Measurements from ENCODE around the gene F10.

DNA sequence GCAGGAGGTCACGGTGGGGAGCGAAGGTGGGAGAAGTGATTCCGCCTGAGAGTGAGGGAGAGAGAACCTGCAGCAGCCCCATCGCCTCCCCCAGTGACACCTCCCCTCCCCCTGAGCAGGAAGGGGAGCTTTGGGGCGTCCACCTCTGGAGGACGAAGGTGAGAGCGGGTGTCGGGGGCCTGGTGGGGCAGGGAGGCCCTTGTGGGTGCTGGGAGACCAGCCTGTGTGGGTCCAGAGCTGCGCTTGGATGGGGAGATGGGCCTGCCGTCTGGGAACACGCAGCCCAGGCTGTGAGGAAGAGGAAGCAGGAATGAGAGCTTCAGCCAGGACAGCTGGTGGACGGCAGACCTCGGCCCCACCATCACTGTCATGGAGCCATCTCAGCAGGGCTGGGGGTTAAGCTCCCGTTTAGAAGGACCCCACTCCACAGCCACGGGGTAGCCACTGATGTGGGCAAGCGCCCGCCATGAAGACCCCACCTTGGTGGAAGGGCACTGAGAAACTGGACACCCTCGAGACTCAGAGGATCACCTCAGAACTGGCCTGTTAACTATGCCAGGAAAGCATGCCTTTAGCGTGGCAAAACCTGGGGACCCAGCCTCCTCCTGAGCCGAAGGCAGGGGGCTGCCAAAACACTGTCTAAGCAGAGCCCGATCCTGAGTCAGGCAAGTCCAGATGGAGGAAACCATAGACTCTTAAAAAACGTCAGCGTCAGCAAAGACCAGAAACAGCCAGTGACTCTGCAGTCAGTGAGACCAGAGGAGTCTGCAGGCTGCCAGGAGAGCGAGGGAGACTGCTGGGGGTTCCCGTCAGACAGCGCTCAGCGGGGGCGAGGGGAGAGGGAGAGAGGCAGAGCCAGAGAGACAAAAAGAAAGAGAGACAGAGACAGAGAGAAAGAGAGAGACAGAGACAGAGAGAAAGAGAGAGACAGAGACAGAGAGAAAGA lies 29.4 kb downstream of the F10 start:
- no peak for TF ChIP-seq CTCF (IDR thresholded peaks at IDR 0.05; ENCODE audit: insufficient read depth, low read length, poor library complexity, severe bottlenecking)
- no peak for TF ChIP-seq EZH2phosphoT487 (conservative IDR thresholded peaks at IDR 0.05; ENCODE audit: low read length)
